ENCODE data around the gene KLRF2.

Gene KLRF2

GRCh38 chr12:9940375-9940774 is 59.1 kb downstream of the KLRF2 start:
- no peak for DNase-seq

DNA sequence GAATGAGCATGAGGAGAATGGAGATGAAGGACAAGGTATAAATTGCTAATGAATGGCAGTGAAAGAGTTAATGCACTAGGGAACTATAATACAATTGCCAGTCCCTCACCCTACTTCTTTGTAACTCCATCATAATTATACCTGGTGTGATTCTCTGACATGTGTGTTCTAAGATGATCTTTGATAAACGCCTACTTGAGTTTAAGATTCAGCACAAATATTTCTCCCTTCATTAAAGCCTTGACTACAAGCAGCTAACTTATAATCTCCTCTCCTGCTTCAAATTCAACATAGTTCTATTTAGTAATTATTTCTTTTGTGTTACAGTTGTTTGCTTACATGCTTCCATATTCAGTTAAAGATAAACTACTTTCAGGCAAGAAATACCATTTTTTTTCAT is 60.5 kb downstream of the KLRF2 start:
- DNase-seq: no peak

DNA sequence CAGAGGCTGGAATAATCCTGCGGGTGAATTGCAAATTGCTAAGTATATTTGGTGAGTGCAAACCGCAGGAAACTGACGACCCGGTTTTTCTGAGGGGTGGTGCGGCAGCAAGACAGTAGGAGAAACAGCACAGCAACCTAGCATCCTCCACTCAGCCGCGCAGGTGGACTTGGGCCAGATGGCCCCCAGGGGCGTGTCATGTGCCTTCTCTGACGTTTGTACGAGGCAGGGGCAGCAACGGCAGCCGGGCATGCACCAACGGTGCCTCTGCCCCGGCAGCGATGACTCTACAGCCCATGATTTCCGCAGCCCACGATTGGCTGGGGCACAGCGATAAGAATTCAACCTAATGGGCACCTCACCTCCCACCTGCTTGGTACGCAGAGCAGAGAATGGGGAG is 62.0 kb downstream of the KLRF2 start:
- DNase-seq: no peak

- DNase-seq: no peak
Observed at GRCh38 chr12:9944391-9944790, 63.1 kb downstream of the KLRF2 start.
